BE2C (cell line): ENCODE measurements around the gene ZC3H12D.

ENCODE experiments used
- DNase-seq: peaks from one replicate; pipeline ENCODE4 v3.0.0-alpha.2; 2020
- H3K27me3 ChIP-seq: fragments of 250-450 bp; sonication (Bioruptor Pico); 2 replicates; pipeline ENCODE4 v1.5.1; 2020; ENCODE audit warnings: mild to moderate bottlenecking
- H3K36me3 ChIP-seq: fragments of 250-450 bp; sonication (Bioruptor Pico); 2 replicates; pipeline ENCODE4 v1.5.1; 2020; ENCODE audit warnings: mild to moderate bottlenecking
- H3K4me1 ChIP-seq: fragments of 250-450 bp; sonication (Bioruptor Pico); 2 replicates; pipeline ENCODE4 v1.5.1; 2020
- H3K4me3 ChIP-seq: 2 replicates; pipeline ENCODE4 v1.5.1; 2011; ENCODE audit warnings: low read depth, low read length
- H3K9me3 ChIP-seq: fragments of 250-450 bp; sonication (Bioruptor Pico); 2 replicates; pipeline ENCODE4 v1.5.1; 2020
- CTCF ChIP-seq: IDR thresholded peaks from 2 replicates; pipeline ENCODE4 v1.5.1; 2012; ENCODE audit warnings: mild to moderate bottlenecking, low read depth, low read length

ZC3H12D gene

GRCh38 chr6:149403534-149403933 lies 81.3 kb downstream of the ZC3H12D start:
- DNase-seq, result no peak
- Histone ChIP-seq H3K27me3 (no peaks in the 10 kb centered on the region), H3K36me3 (peaks cover 25% of the 10 kb centered on the region), H3K9me3 (no peaks in the 10 kb centered on the region), H3K4me3 (no peak overlapping the region), H3K4me1 (no peaks in the 10 kb centered on the region)
- no peak for TF ChIP-seq CTCF

- peaks cover 35% of the 10 kb centered on the region for H3K36me3 ChIP-seq
- H3K4me3 ChIP-seq, result no peak within 1 kb of the TSS
- H3K4me1 ChIP-seq, result peaks cover 3% of the 10 kb centered on the region
- no peaks in the 10 kb centered on the region for H3K27me3 ChIP-seq
- DNase-seq, result no peak
- no peaks in the 10 kb centered on the region for H3K9me3 ChIP-seq
- no peak for TF ChIP-seq CTCF
Measured at GRCh38 chr6:149400050-149400449, 84.8 kb downstream of the ZC3H12D start, which contains the start of gene SUMO4. Gene SUMO4, plus strand, starts transcription at chr6:149400262. Its CDS starts 130 bp downstream, at chr6:149400392.

GRCh38 chr6:149397384-149397783 lies 87.4 kb downstream of the ZC3H12D start:
- Histone ChIP-seq H3K27me3 (no peaks in the 10 kb centered on the region), H3K36me3 (peaks cover 31% of the 10 kb centered on the region), H3K4me3 (no peak overlapping the region), H3K4me1 (peaks cover 11% of the 10 kb centered on the region), H3K9me3 (no peaks in the 10 kb centered on the region)
- DNase-seq, result no peak
- no peak for TF ChIP-seq CTCF
